Measurements from ENCODE around the gene DLX3. TPM values are rescaled to one million over a fixed set of nuclear protein-coding genes. Genes with fewer than 3 reads are reported as not detected.

DLX3 gene
- total RNA-seq, 2 donors from 2014 or later, result 0.36 to 0.68 TPM

GRCh38 chr17:49985310-49985990 lies 9.6 kb downstream of the DLX3 start:
- Histone ChIP-seq H3K4me1 (replicated peaks) (peaks cover 4% of the 10 kb centered on the region), H3K27me3 (replicated peaks; ENCODE audit: insufficient read depth) (no peaks in the 10 kb centered on the region)
- 75% methylated on average over 3 of the region's 3 CpGs for WGBS

GRCh38 chr17:49984776-49985175 lies 10.2 kb downstream of the DLX3 start:
- no peak for DNase-seq (ENCODE audit: low spot score)
- Histone ChIP-seq H3K27me3 (replicated peaks; ENCODE audit: insufficient read depth) (no peaks in the 10 kb centered on the region), H3K36me3 (no peaks in the 10 kb centered on the region), H3K4me1 (replicated peaks) (peaks cover 4% of the 10 kb centered on the region), H3K9me3 (no peaks in the 10 kb centered on the region), H3K4me3 (no peak overlapping the region), H3K27ac (no peak overlapping the region)
- intact Hi-C loops (cut with DNase I), result no loop called here
- 76% methylated on average over 2 of the region's 2 CpGs for WGBS
- TF ChIP-seq POLR2A (IDR thresholded peaks at IDR 0.05), result no peak
- no peak for TF ChIP-seq POLR2AphosphoS5 (IDR thresholded peaks at IDR 0.05)
- TF ChIP-seq, protein P1, sequence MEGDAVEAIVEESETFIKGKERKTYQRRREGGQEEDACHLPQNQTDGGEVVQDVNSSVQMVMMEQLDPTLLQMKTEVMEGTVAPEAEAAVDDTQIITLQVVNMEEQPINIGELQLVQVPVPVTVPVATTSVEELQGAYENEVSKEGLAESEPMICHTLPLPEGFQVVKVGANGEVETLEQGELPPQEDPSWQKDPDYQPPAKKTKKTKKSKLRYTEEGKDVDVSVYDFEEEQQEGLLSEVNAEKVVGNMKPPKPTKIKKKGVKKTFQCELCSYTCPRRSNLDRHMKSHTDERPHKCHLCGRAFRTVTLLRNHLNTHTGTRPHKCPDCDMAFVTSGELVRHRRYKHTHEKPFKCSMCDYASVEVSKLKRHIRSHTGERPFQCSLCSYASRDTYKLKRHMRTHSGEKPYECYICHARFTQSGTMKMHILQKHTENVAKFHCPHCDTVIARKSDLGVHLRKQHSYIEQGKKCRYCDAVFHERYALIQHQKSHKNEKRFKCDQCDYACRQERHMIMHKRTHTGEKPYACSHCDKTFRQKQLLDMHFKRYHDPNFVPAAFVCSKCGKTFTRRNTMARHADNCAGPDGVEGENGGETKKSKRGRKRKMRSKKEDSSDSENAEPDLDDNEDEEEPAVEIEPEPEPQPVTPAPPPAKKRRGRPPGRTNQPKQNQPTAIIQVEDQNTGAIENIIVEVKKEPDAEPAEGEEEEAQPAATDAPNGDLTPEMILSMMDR (IDR thresholded peaks at IDR 0.05), result no peak

More at GRCh38 chr17:49985310-49985990, 9.6 kb downstream of the DLX3 start:
- DNase-seq (ENCODE audit: low spot score), result no peak
- TF ChIP-seq, protein P1 (IDR thresholded peaks at IDR 0.05), result no peak
- no peak for TF ChIP-seq POLR2A (IDR thresholded peaks at IDR 0.05)
- TF ChIP-seq POLR2AphosphoS5 (IDR thresholded peaks at IDR 0.05), result no peak
- H3K4me3 ChIP-seq, result no peak overlapping the region
- H3K27ac ChIP-seq, result no peak overlapping the region
- H3K9me3 ChIP-seq, result no peaks in the 10 kb centered on the region
- H3K36me3 ChIP-seq, result no peaks in the 10 kb centered on the region
- intact Hi-C loops (cut with DNase I), result no loop called here

DNA sequence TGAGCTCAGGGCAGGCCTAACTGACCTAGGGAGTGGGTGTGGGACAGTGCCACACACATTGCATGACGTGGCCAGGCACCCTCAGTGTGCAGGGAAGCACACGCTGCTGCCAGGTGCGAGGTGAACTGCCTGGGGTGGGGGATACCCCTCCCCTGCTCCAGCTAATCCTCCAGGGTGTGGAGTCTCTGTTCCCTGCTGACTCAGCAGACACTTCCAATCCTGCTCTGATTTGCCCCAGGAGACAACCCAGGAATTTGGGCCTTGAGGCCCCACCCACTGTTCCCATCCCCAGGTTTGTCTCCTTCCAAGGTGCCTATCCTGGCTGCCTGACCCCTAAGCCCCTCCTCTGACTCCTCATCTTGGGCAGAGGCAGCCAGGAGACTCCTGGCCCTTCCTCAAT lies 10.7 kb downstream of the DLX3 start:
- no peak overlapping the region for H3K27ac ChIP-seq
- no peaks in the 10 kb centered on the region for H3K9me3 ChIP-seq
- DNase-seq (ENCODE audit: low spot score), result no peak
- TF ChIP-seq POLR2AphosphoS5 (IDR thresholded peaks at IDR 0.05), result no peak
- no peak for TF ChIP-seq POLR2A (IDR thresholded peaks at IDR 0.05)
- TF ChIP-seq, protein P1 (IDR thresholded peaks at IDR 0.05), result no peak
- intact Hi-C loops (cut with DNase I), result no loop called here
- 79% methylated on average over 3 of the region's 3 CpGs for WGBS
- no peaks in the 10 kb centered on the region for H3K36me3 ChIP-seq
- H3K4me1 ChIP-seq (replicated peaks), result peaks cover 4% of the 10 kb centered on the region
- H3K27me3 ChIP-seq (replicated peaks; ENCODE audit: insufficient read depth), result no peaks in the 10 kb centered on the region
- no peak overlapping the region for H3K4me3 ChIP-seq

- Histone ChIP-seq H3K4me1 (replicated peaks) (no peaks in the 10 kb centered on the region), H3K27ac (no peak overlapping the region), H3K4me3 (no peak overlapping the region), H3K9me3 (no peaks in the 10 kb centered on the region), H3K27me3 (replicated peaks; ENCODE audit: insufficient read depth) (no peaks in the 10 kb centered on the region), H3K36me3 (no peaks in the 10 kb centered on the region)
- intact Hi-C loops (cut with DNase I), result no loop called here
- TF ChIP-seq, protein P1 (IDR thresholded peaks at IDR 0.05), result no peak
- no peak for TF ChIP-seq POLR2AphosphoS5 (IDR thresholded peaks at IDR 0.05)
- TF ChIP-seq POLR2A (IDR thresholded peaks at IDR 0.05), result no peak
- WGBS, result 46% methylated on average over 7 of the region's 7 CpGs
- DNase-seq (ENCODE audit: low spot score), result no peak
Observed at GRCh38 chr17:49980703-49981197, 14.3 kb downstream of the DLX3 start.

All from prostate gland (tissue), 2 donors.